ENCODE results near the gene SLC23A2.

Gene SLC23A2

DNA sequence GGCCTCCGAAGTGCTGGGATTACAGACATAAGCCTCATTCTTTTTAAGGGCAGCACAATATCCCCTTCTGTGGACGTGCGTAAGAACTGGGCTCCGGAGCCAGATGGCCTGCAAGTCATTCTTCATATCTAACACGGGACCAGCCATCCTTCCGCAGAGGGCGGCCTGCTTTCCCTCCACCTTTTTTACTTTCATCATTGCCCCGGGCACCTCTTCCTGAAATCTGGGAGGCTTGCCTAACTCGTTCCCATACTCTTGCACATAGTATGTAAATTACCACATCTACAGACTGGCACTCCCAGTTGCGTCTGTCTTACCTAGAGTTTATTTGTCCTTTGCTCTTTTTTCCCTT, 29.9 kb upstream of the SLC23A2 start:
- Histone ChIP-seq H3K4me3 (ENCODE audit: low read depth, low read length) (no peak overlapping the region), H3K9me3 (ENCODE audit: control insufficient read depth, insufficient read depth, low read depth, low read length) (no peaks in the 10 kb centered on the region), H3K27ac (ENCODE audit: extremely low read depth, low read depth, low read length) (no peak overlapping the region), H3K4me1 (ENCODE audit: control insufficient read depth, insufficient read depth, low read length) (no peaks in the 10 kb centered on the region), H3K36me3 (ENCODE audit: control insufficient read depth in 2 of 2, insufficient read depth in 1 of 2, low read length in 2 of 2) (no peaks in the 10 kb centered on the region; a peak in 1 of 3 replicates)
- POLR2A ChIA-PET = no interaction called here
- TF ChIP-seq ZNF645 (tag by site-specific recombination; IDR thresholded peaks at IDR 0.05) = no peak
- TF ChIP-seq ZNF398 (tag by site-specific recombination; IDR thresholded peaks at IDR 0.05) = no peak
- no peak for TF ChIP-seq ZNF274 (IDR thresholded peaks at IDR 0.05; ENCODE audit: low read length)
- no peak for TF ChIP-seq ZNF274 (tag by site-specific recombination; IDR thresholded peaks at IDR 0.05; ENCODE audit: borderline replicate concordance)
- no peak for TF ChIP-seq ZBTB20 (tag by site-specific recombination; IDR thresholded peaks at IDR 0.05)
- TF ChIP-seq ZNF114 (tag by site-specific recombination; IDR thresholded peaks at IDR 0.05) = no peak
- no peak for TF ChIP-seq MEIS1 (CRISPR knock-in tag; IDR thresholded peaks at IDR 0.05; ENCODE audit: borderline replicate concordance)
- no peak for TF ChIP-seq ZNF549 (tag by site-specific recombination; IDR thresholded peaks at IDR 0.05)
- no peak for TF ChIP-seq ZSCAN23 (tag by site-specific recombination; IDR thresholded peaks at IDR 0.05)
- TF ChIP-seq ZNF311 (tag by site-specific recombination; IDR thresholded peaks at IDR 0.05; ENCODE audit: borderline replicate concordance) = no peak
- no peak for TF ChIP-seq ZNF624 (tag by site-specific recombination; IDR thresholded peaks at IDR 0.05)
- no peak for TF ChIP-seq MYNN (tag by site-specific recombination; IDR thresholded peaks at IDR 0.05; ENCODE audit: borderline replicate concordance)
- no peak for TF ChIP-seq ZNF26 (tag by site-specific recombination; IDR thresholded peaks at IDR 0.05)
- TF ChIP-seq REPIN1 (tag by site-specific recombination; IDR thresholded peaks at IDR 0.05; ENCODE audit: low read depth) = no peak
- CTCF ChIA-PET = no interaction called here

GRCh38 chr20:5030348-5031205, 29.3 kb upstream of the SLC23A2 start:
- no peaks in the 10 kb centered on the region for H3K9me3 ChIP-seq (ENCODE audit: control insufficient read depth, insufficient read depth, low read depth, low read length)
- no peak overlapping the region for H3K4me3 ChIP-seq (ENCODE audit: low read depth, low read length)
- ChIA-PET CTCF (no interaction called here), POLR2A (no interaction called here)
- no peak overlapping the region for H3K27ac ChIP-seq (ENCODE audit: extremely low read depth, low read depth, low read length)
- H3K4me1 ChIP-seq (ENCODE audit: control insufficient read depth, insufficient read depth, low read length) = no peaks in the 10 kb centered on the region
- H3K36me3 ChIP-seq (ENCODE audit: control insufficient read depth in 2 of 2, insufficient read depth in 1 of 2, low read length in 2 of 2) = no peaks in the 10 kb centered on the region; a peak in 1 of 3 replicates
- TF ChIP-seq ZNF433 (tag by site-specific recombination; IDR thresholded peaks at IDR 0.05; ENCODE audit: low read depth) (no peak), ZNF362 (tag by site-specific recombination; IDR thresholded peaks at IDR 0.05) (no peak), ZIC2 (tag by site-specific recombination; IDR thresholded peaks at IDR 0.05) (no peak), ZNF138 (tag by site-specific recombination; IDR thresholded peaks at IDR 0.05; ENCODE audit: borderline replicate concordance) (no peak), TSHZ1 (tag by site-specific recombination; IDR thresholded peaks at IDR 0.05; ENCODE audit: borderline replicate concordance) (no peak), YY1 (tag by site-specific recombination; IDR thresholded peaks at IDR 0.05) (no peak), ZNF658 (tag by site-specific recombination; IDR thresholded peaks at IDR 0.05) (no peak)
- TF ChIP-seq, protein P1, sequence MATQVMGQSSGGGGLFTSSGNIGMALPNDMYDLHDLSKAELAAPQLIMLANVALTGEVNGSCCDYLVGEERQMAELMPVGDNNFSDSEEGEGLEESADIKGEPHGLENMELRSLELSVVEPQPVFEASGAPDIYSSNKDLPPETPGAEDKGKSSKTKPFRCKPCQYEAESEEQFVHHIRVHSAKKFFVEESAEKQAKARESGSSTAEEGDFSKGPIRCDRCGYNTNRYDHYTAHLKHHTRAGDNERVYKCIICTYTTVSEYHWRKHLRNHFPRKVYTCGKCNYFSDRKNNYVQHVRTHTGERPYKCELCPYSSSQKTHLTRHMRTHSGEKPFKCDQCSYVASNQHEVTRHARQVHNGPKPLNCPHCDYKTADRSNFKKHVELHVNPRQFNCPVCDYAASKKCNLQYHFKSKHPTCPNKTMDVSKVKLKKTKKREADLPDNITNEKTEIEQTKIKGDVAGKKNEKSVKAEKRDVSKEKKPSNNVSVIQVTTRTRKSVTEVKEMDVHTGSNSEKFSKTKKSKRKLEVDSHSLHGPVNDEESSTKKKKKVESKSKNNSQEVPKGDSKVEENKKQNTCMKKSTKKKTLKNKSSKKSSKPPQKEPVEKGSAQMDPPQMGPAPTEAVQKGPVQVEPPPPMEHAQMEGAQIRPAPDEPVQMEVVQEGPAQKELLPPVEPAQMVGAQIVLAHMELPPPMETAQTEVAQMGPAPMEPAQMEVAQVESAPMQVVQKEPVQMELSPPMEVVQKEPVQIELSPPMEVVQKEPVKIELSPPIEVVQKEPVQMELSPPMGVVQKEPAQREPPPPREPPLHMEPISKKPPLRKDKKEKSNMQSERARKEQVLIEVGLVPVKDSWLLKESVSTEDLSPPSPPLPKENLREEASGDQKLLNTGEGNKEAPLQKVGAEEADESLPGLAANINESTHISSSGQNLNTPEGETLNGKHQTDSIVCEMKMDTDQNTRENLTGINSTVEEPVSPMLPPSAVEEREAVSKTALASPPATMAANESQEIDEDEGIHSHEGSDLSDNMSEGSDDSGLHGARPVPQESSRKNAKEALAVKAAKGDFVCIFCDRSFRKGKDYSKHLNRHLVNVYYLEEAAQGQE (tag by site-specific recombination; IDR thresholded peaks at IDR 0.05) = no peak

Measured in HEK293 (cell line).